Natural killer cell (primary cell): ENCODE results near the gene PCSK5. TPM values are rescaled to one million over a fixed set of nuclear protein-coding genes. Genes with fewer than 3 reads are reported as not detected.

Source experiments
- ATAC-seq, 3 donors: fragments of 150-1000 bp in 2 of 3; fragments of 200-7000 bp in 1 of 3; cut with Tn5 transposase; 1 replicate in 1 of 3; 2 replicates in 2 of 3; pipeline ENCODE4 v1.10.0; 2021; ENCODE audit warnings: mild to moderate bottlenecking in 2 of 3, moderate library complexity in 2 of 3
- DNase-seq, 2 donors: peaks; one replicate each; pipeline versions ENCODE4 v3.0.0 to v3.0.0-alpha.2; 2013 to 2021; ENCODE audit warnings: mixed read lengths in 1 of 2
- H3K27ac ChIP-seq: one replicate; pipeline ENCODE4 v1.5.1; 2013; ENCODE audit warnings: mild to moderate bottlenecking, low read length
- H3K27me3 ChIP-seq: one replicate; pipeline ENCODE4 v1.6.1; 2013; ENCODE audit warnings: low read length; ENCODE audit not compliant: control insufficient read depth, insufficient read depth
- H3K36me3 ChIP-seq: one replicate; pipeline ENCODE4 v1.6.1; 2013; ENCODE audit warnings: low read length; ENCODE audit not compliant: control insufficient read depth, insufficient read depth
- H3K4me1 ChIP-seq: one replicate; pipeline ENCODE4 v1.6.1; 2013; ENCODE audit warnings: low read length; ENCODE audit not compliant: control insufficient read depth, insufficient read depth
- H3K4me3 ChIP-seq: one replicate; pipeline ENCODE4 v1.5.1; 2013; ENCODE audit warnings: low read length
- H3K9me3 ChIP-seq: one replicate; pipeline ENCODE4 v1.6.1; 2013; ENCODE audit warnings: low read length; ENCODE audit not compliant: control insufficient read depth, insufficient read depth
- H3K27ac Mint-ChIP-seq, 2 donors: one replicate each; pipeline ENCODE4 v1.8.0; 2022; ENCODE audit warnings: mild to moderate bottlenecking in 2 of 2, mixed read lengths in 2 of 2, moderate library complexity in 1 of 2
- H3K27me3 Mint-ChIP-seq, 2 donors: one replicate each; pipeline ENCODE4 v1.8.0; 2022; ENCODE audit warnings: low read depth in 2 of 2, mixed read lengths in 2 of 2
- H3K36me3 Mint-ChIP-seq: one replicate; pipeline ENCODE4 v1.8.0; 2022; ENCODE audit warnings: mixed read lengths
- H3K4me1 Mint-ChIP-seq, 2 donors: one replicate each; pipeline ENCODE4 v1.8.0; 2022; ENCODE audit warnings: mixed read lengths in 2 of 2
- H3K4me3 Mint-ChIP-seq: one replicate; pipeline ENCODE4 v1.8.0; 2022; ENCODE audit warnings: mild to moderate bottlenecking, moderate library complexity, mixed read lengths
- H3K9me3 Mint-ChIP-seq, 2 donors: one replicate each; pipeline ENCODE4 v1.8.0; 2022; ENCODE audit warnings: mixed read lengths in 2 of 2
- CTCF ChIP-seq: fragments of 200-600 bp; IDR thresholded peaks from one replicate; pipeline ENCODE4 v1.8.0; 2022; ENCODE audit warnings: antibody characterized with exemption
- WGBS: methylation state at CpG from one replicate; pipeline ENCODE4 v1.1.7; 2013; ENCODE audit warnings: missing lambda C conversion rate; ENCODE audit not compliant: insufficient coverage; 5-methylcytosine and 5-hydroxymethylcytosine counted together
- intact Hi-C: fragments of 100-400 bp; cut with micrococcal nuclease; formaldehyde crosslinking; loops from one replicate; pipeline ENCODE4 v1.14.2; 2022
- total RNA-seq, 4 donors: library from RNA; stranded (reverse); fragments of 120-200 nt in 1 of 4; gene quantifications; one replicate each; pipeline versions ENCODE4 v1.2.3 to v1.2.4, GENCODE V29; 2013 to 2022

The PCSK5 gene
- total RNA-seq, 3 donors from 2014 or later (not counting 1 experiment from before 2014, with no cell fraction given) = 2.4 to 13.2 (median 5.7) TPM

GRCh38 chr9:75937521-75938258 is 47.2 kb downstream of the PCSK5 start:
- H3K36me3 Mint-ChIP-seq = no peaks in the 10 kb centered on the region
- H3K4me3 ChIP-seq = no peak overlapping the region
- H3K27me3 ChIP-seq = no peaks in the 10 kb centered on the region
- H3K9me3 Mint-ChIP-seq = no peaks in the 10 kb centered on the region
- 63% methylated on average over 6 of the region's 7 CpGs for WGBS
- ATAC-seq (no peak), DNase-seq (no peak)
- H3K4me1 ChIP-seq = no peaks in the 10 kb centered on the region
- H3K36me3 ChIP-seq = no peaks in the 10 kb centered on the region
- no peak overlapping the region for H3K4me3 Mint-ChIP-seq
- H3K4me1 Mint-ChIP-seq = peaks cover 0 to 8% of the 10 kb centered on the region in 2 donors
- TF ChIP-seq CTCF = no peak
- no peak overlapping the region for H3K27ac ChIP-seq
- no peak overlapping the region for H3K27ac Mint-ChIP-seq
- no peaks in the 10 kb centered on the region for H3K9me3 ChIP-seq
- no peaks in the 10 kb centered on the region for H3K27me3 Mint-ChIP-seq
- intact Hi-C loops = no loop called here

- H3K4me3 Mint-ChIP-seq = no peak overlapping the region
- no peak overlapping the region for H3K4me3 ChIP-seq
- H3K27ac ChIP-seq = no peak overlapping the region
- peaks cover 0 to 8% of the 10 kb centered on the region in 2 donors for H3K4me1 Mint-ChIP-seq
- H3K27ac Mint-ChIP-seq = no peak overlapping the region
- no peaks in the 10 kb centered on the region for H3K36me3 ChIP-seq
- H3K4me1 ChIP-seq = no peaks in the 10 kb centered on the region
- no peaks in the 10 kb centered on the region for H3K9me3 Mint-ChIP-seq
- ATAC-seq (no peak), DNase-seq (no peak)
- intact Hi-C loops = no loop called here
- H3K9me3 ChIP-seq = no peaks in the 10 kb centered on the region
- 67% methylated on average over 1 of the region's 1 CpG for WGBS
- no peaks in the 10 kb centered on the region for H3K27me3 Mint-ChIP-seq
- no peaks in the 10 kb centered on the region for H3K36me3 Mint-ChIP-seq
- H3K27me3 ChIP-seq = no peaks in the 10 kb centered on the region
- no peak for TF ChIP-seq CTCF
These were observed 48.5 kb downstream of the PCSK5 start for GRCh38 chr9:75938946-75939345.

- H3K36me3 Mint-ChIP-seq = no peaks in the 10 kb centered on the region
- Histone ChIP-seq H3K27me3 (no peaks in the 10 kb centered on the region), H3K4me3 (no peak overlapping the region), H3K27ac (no peak overlapping the region), H3K9me3 (no peaks in the 10 kb centered on the region), H3K4me1 (no peaks in the 10 kb centered on the region), H3K36me3 (no peaks in the 10 kb centered on the region)
- 89% methylated on average over 5 of the region's 7 CpGs for WGBS
- no peak for ATAC-seq
- H3K27me3 Mint-ChIP-seq = no peaks in the 10 kb centered on the region
- no peak overlapping the region for H3K4me3 Mint-ChIP-seq
- peaks cover 0 to 8% of the 10 kb centered on the region in 2 donors for H3K4me1 Mint-ChIP-seq
- no peak for TF ChIP-seq CTCF
- intact Hi-C loops = no loop called here
- DNase-seq = no peak
- H3K9me3 Mint-ChIP-seq = no peaks in the 10 kb centered on the region
- no peak overlapping the region for H3K27ac Mint-ChIP-seq
These were observed 49.2 kb downstream of the PCSK5 start for GRCh38 chr9:75939536-75940111.
